SU-DHL-6 (cell line): ENCODE measurements around the gene OBSCN.

Source experiments
- CTCF ChIP-seq: fragments of 200-600 bp; sonication (generic); IDR thresholded peaks from one replicate; pipeline ENCODE4 v1.5.1; 2017; ENCODE audit warnings: antibody characterized with exemption, mild to moderate bottlenecking, low read length, moderate library complexity; ENCODE audit not compliant: insufficient read depth, poor library complexity, severe bottlenecking
- EZH2phosphoT487 ChIP-seq: fragments of 200-600 bp; sonication (generic), shearing (Covaris generic); conservative IDR thresholded peaks from 2 replicates; pipeline ENCODE4 v1.6.1; 2018; ENCODE audit warnings: mild to moderate bottlenecking, antibody characterized with exemption, low read length, moderate library complexity, mixed read lengths

DNA sequence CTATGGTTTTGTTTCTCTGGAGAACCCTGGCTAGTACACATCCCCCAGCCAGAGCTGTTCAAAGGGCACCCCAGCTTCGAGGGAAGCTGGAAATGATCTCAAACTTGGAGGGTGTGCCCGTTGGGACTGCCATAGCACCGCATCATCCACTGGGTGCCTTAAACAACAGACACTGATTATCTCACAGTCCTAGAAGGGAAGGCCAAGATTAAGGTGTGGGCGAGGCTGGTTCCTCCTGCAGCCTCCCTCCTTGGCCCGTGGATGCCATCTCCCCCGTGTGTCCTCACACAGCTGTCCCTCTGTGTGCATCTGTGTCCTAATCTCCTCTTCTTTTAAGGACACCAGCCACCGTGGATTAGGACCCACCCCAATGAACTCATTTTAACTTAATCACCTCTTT lies 46.5 kb upstream of the OBSCN start:
- TF ChIP-seq CTCF (no peak), EZH2phosphoT487 (no peak)
